Suprapubic skin (tissue), 4 donors: ENCODE results near the gene GPRC5B. TPM values are rescaled to one million over a fixed set of nuclear protein-coding genes. Genes with fewer than 3 reads are reported as not detected.

Experiments used
- DNase-seq, 2 donors: peaks; one replicate each; pipeline ENCODE4 v3.0.0-alpha.2; 2019; ENCODE audit warnings: low spot score in 2 of 2
- H3K27ac ChIP-seq: fragments of 200-600 bp; sonication (generic); one replicate; pipeline ENCODE4 v1.5.1; 2019
- H3K27me3 ChIP-seq: fragments of 200-600 bp; sonication (generic); one replicate; pipeline ENCODE4 v1.5.1; 2019
- H3K36me3 ChIP-seq: fragments of 200-600 bp; sonication (generic); one replicate; pipeline ENCODE4 v1.5.1; 2019
- H3K4me1 ChIP-seq: fragments of 200-600 bp; sonication (generic); one replicate; pipeline ENCODE4 v1.5.1; 2019
- H3K4me3 ChIP-seq: fragments of 200-600 bp; sonication (generic); one replicate; pipeline ENCODE4 v1.5.1; 2019; ENCODE audit warnings: mild to moderate bottlenecking
- H3K9me3 ChIP-seq: fragments of 200-600 bp; sonication (generic); one replicate; pipeline ENCODE4 v1.5.1; 2019
- CTCF ChIP-seq, 2 donors: fragments of 200-600 bp in 1 of 2; fragments of 450-650 bp in 1 of 2; sonication (generic) in 1 of 2; IDR thresholded peaks; one replicate each; pipeline ENCODE4 v1.5.1; 2016 to 2019; ENCODE audit warnings: antibody characterized with exemption in 2 of 2, mild to moderate bottlenecking in 1 of 2, moderate library complexity in 1 of 2
- EP300 ChIP-seq: sonication (generic); formaldehyde crosslinking; IDR thresholded peaks from one replicate; pipeline ENCODE4 v1.6.1; 2017; ENCODE audit warnings: antibody characterized with exemption
- POLR2A ChIP-seq, 2 donors: fragments of 450-650 bp; IDR thresholded peaks; one replicate each; pipeline ENCODE4 v1.6.1; 2017; ENCODE audit warnings: antibody characterized with exemption in 2 of 2, mild to moderate bottlenecking in 2 of 2, moderate library complexity in 2 of 2
- POLR2AphosphoS5 ChIP-seq, 3 donors: sonication (generic); formaldehyde crosslinking; IDR thresholded peaks; one replicate each; pipeline ENCODE4 v1.6.1; 2017; ENCODE audit warnings: antibody characterized with exemption in 3 of 3
- WGBS: methylation state at CpG from one replicate; pipeline ENCODE4 v1.1.5; 2018; 5-methylcytosine and 5-hydroxymethylcytosine counted together
- total RNA-seq, 4 donors: library from RNA; depleted of rRNA; stranded (reverse); fragments of >200 nt; gene quantifications; one replicate each; pipeline ENCODE4 v1.1.0, GENCODE V29; 2016

The GPRC5B gene
- total RNA-seq, 4 donors from 2014 or later, result 4.1 to 10.6 (median 6.9) TPM

- no peak for TF ChIP-seq POLR2A (IDR thresholded peaks at IDR 0.05)
- TF ChIP-seq POLR2AphosphoS5 (IDR thresholded peaks at IDR 0.05), result no peak
- TF ChIP-seq CTCF (IDR thresholded peaks at IDR 0.05), result no peak
- no peak for TF ChIP-seq EP300
- H3K4me1 ChIP-seq, result no peaks in the 10 kb centered on the region
- no peaks in the 10 kb centered on the region for H3K27me3 ChIP-seq
- no peaks in the 10 kb centered on the region for H3K36me3 ChIP-seq
- H3K27ac ChIP-seq, result no peak overlapping the region
- DNase-seq, result no peak
- no peak overlapping the region for H3K4me3 ChIP-seq
- WGBS, result 79% methylated on average over 13 of the region's 13 CpGs
- no peaks in the 10 kb centered on the region for H3K9me3 ChIP-seq
Observed at GRCh38 chr16:19837984-19838707, 46.5 kb downstream of the GPRC5B start.

- no peak for DNase-seq
- no peak overlapping the region for H3K4me3 ChIP-seq
- WGBS, result 84% methylated on average over 6 of the region's 6 CpGs
- H3K9me3 ChIP-seq, result no peaks in the 10 kb centered on the region
- H3K36me3 ChIP-seq, result no peaks in the 10 kb centered on the region
- H3K4me1 ChIP-seq, result no peaks in the 10 kb centered on the region
- no peak for TF ChIP-seq POLR2A (IDR thresholded peaks at IDR 0.05)
- no peaks in the 10 kb centered on the region for H3K27me3 ChIP-seq
- H3K27ac ChIP-seq, result no peak overlapping the region
Observed at GRCh38 chr16:19837331-19837980, 47.2 kb downstream of the GPRC5B start.

- H3K4me3 ChIP-seq, result no peak overlapping the region
- H3K4me1 ChIP-seq, result no peaks in the 10 kb centered on the region
- no peak for TF ChIP-seq POLR2AphosphoS5 (IDR thresholded peaks at IDR 0.05)
- TF ChIP-seq CTCF (IDR thresholded peaks at IDR 0.05), result no peak
- TF ChIP-seq POLR2A (IDR thresholded peaks at IDR 0.05), result no peak
- TF ChIP-seq EP300, result no peak
- no peak for DNase-seq
- H3K27me3 ChIP-seq, result no peaks in the 10 kb centered on the region
- no peaks in the 10 kb centered on the region for H3K36me3 ChIP-seq
- no peaks in the 10 kb centered on the region for H3K9me3 ChIP-seq
- H3K27ac ChIP-seq, result no peak overlapping the region
Observed at GRCh38 chr16:19835968-19836421, 48.7 kb downstream of the GPRC5B start.

- 97% methylated on average over 3 of the region's 3 CpGs for WGBS
- Histone ChIP-seq H3K36me3 (no peaks in the 10 kb centered on the region), H3K27ac (no peak overlapping the region), H3K9me3 (no peaks in the 10 kb centered on the region), H3K4me3 (no peak overlapping the region), H3K4me1 (no peaks in the 10 kb centered on the region), H3K27me3 (no peaks in the 10 kb centered on the region)
- no peak for DNase-seq
- TF ChIP-seq CTCF (IDR thresholded peaks at IDR 0.05) (no peak), EP300 (no peak), POLR2AphosphoS5 (IDR thresholded peaks at IDR 0.05) (no peak), POLR2A (IDR thresholded peaks at IDR 0.05) (no peak)
Observed at GRCh38 chr16:19835196-19835595, 49.5 kb downstream of the GPRC5B start.

GRCh38 chr16:19833581-19833980, 51.1 kb downstream of the GPRC5B start:
- Histone ChIP-seq H3K36me3 (no peaks in the 10 kb centered on the region), H3K4me3 (no peak overlapping the region), H3K27ac (no peak overlapping the region), H3K4me1 (no peaks in the 10 kb centered on the region), H3K27me3 (no peaks in the 10 kb centered on the region), H3K9me3 (no peaks in the 10 kb centered on the region)
- no peak for TF ChIP-seq POLR2AphosphoS5 (IDR thresholded peaks at IDR 0.05)
- TF ChIP-seq POLR2A (IDR thresholded peaks at IDR 0.05), result no peak
- TF ChIP-seq CTCF (IDR thresholded peaks at IDR 0.05), result no peak
- TF ChIP-seq EP300, result no peak
- 96% methylated on average over 5 of the region's 5 CpGs for WGBS
- no peak for DNase-seq
